ENCODE data around the gene VNN1. TPM values are rescaled to one million over a fixed set of nuclear protein-coding genes. Genes with fewer than 3 reads are reported as not detected.
"Not testable (repeated sequence)": the region's sequence is repeated elsewhere in the genome, so short reads cannot be mapped to it uniquely, and the experiment has no call there.

VNN1 gene
- total and polyA plus RNA-seq, 2 donors (not counting 3 experiments of a cell fraction or from before 2014, with no cell fraction given), result not detected

GRCh38 chr6:132683543-132683942 is 30.3 kb downstream of the VNN1 start:
- Histone ChIP-seq H3K4me2 (ENCODE audit: insufficient read depth, low read length) (no peak overlapping the region), H3K9me1 (replicated peaks; ENCODE audit: control insufficient read depth, extremely low read depth, insufficient read depth, low read length) (no peaks in the 10 kb centered on the region), H4K20me1 (replicated peaks; ENCODE audit: control insufficient read depth, extremely low read depth, insufficient read depth, low read length) (no peaks in the 10 kb centered on the region), H2AFZ (ENCODE audit: low read depth, low read length) (no peak overlapping the region), H3K79me2 (ENCODE audit: control insufficient read depth, insufficient read depth, low read length) (no peaks in the 10 kb centered on the region), H3K36me3 (ENCODE audit: control insufficient read depth in 2 of 2, extremely low read depth in 1 of 2, insufficient read depth in 2 of 2, low read length in 2 of 2) (no peaks in the 10 kb centered on the region), H3K27me3 (ENCODE audit: control insufficient read depth in 2 of 2, insufficient read depth in 2 of 2, low read length in 2 of 2) (peaks cover 0 to 5% of the 10 kb centered on the region in 2 experiments), H3K27ac (ENCODE audit: insufficient read depth, low read depth, low read length) (no peak overlapping the region), H3K9ac (replicated peaks; ENCODE audit: extremely low read depth, insufficient read depth, low read length) (no peak overlapping the region), H3K9me3 (replicated peaks; ENCODE audit: control insufficient read depth, insufficient read depth, low read length) (no peaks in the 10 kb centered on the region), H3K4me3 (replicated peaks in 1 of 3; ENCODE audit: insufficient read depth in 1 of 3, low read depth in 1 of 3, low read length in 3 of 3) (no peak overlapping the region), H3K4me1 (ENCODE audit: control insufficient read depth, extremely low read depth, insufficient read depth, low read length) (no peaks in the 10 kb centered on the region)
- no peak for DNase-seq (ENCODE audit: low read depth, low spot score)
- ChIA-PET POLR2A (no interaction called here), CTCF (no interaction called here)
- no peak for TF ChIP-seq MAX (IDR thresholded peaks at IDR 0.05; ENCODE audit: insufficient read depth, insufficient read length)
- TF ChIP-seq POLR2A (IDR thresholded peaks at IDR 0.05; ENCODE audit: low read depth, low read length), result no peak
- no peak for TF ChIP-seq JUN (IDR thresholded peaks at IDR 0.05; ENCODE audit: borderline replicate concordance, insufficient read depth, insufficient read length, low read depth)
- no peak for TF ChIP-seq EZH2 (IDR thresholded peaks at IDR 0.05; ENCODE audit: borderline replicate concordance, low read depth, low read length, severe bottlenecking)
- TF ChIP-seq CTCF (IDR thresholded peaks at IDR 0.05; ENCODE audit: extremely low read depth in 1 of 2, insufficient read depth in 1 of 2, low read depth in 1 of 2, low read length in 2 of 2), result no peak
- no peak for TF ChIP-seq GATA2 (IDR thresholded peaks at IDR 0.05; ENCODE audit: insufficient read depth, insufficient read length, low read depth, low read length)
- no peak for FAIRE-seq
- dilution Hi-C loops (cut with MboI; ENCODE audit: extremely low pct_ligation_motif_present, low sequenced_read_pairs), result no loop called here
- no TSS peak for BruUV-seq (replicated peaks)
- intact Hi-C loops (cut with micrococcal nuclease), result loop anchor here (1.0 kb wide), 1 partner anchor 39 kb away; no protein-coding TSS in a partner anchor

- BruUV-seq (replicated peaks); H2AFZ ChIP-seq (ENCODE audit: low read depth, low read length); H3K4me1 ChIP-seq (ENCODE audit: control insufficient read depth, extremely low read depth, insufficient read depth, low read length); H3K27ac ChIP-seq (ENCODE audit: insufficient read depth, low read depth, low read length); H3K9me3 ChIP-seq (replicated peaks; ENCODE audit: control insufficient read depth, insufficient read depth, low read length); POLR2A ChIA-PET; H3K9ac ChIP-seq (replicated peaks; ENCODE audit: extremely low read depth, insufficient read depth, low read length); intact Hi-C loops (cut with micrococcal nuclease); H3K4me2 ChIP-seq (ENCODE audit: insufficient read depth, low read length); dilution Hi-C loops (cut with MboI; ENCODE audit: extremely low pct_ligation_motif_present, low sequenced_read_pairs); H4K20me1 ChIP-seq (replicated peaks; ENCODE audit: control insufficient read depth, extremely low read depth, insufficient read depth, low read length); H3K4me3 ChIP-seq (replicated peaks in 1 of 3; ENCODE audit: insufficient read depth in 1 of 3, low read depth in 1 of 3, low read length in 3 of 3); H3K36me3 ChIP-seq (ENCODE audit: control insufficient read depth in 2 of 2, extremely low read depth in 1 of 2, insufficient read depth in 2 of 2, low read length in 2 of 2); H3K79me2 ChIP-seq (ENCODE audit: control insufficient read depth, insufficient read depth, low read length); DNase-seq (ENCODE audit: low read depth, low spot score); H3K27me3 ChIP-seq (ENCODE audit: control insufficient read depth in 2 of 2, insufficient read depth in 2 of 2, low read length in 2 of 2); FAIRE-seq; H3K9me1 ChIP-seq (replicated peaks; ENCODE audit: control insufficient read depth, extremely low read depth, insufficient read depth, low read length): not testable (repeated sequence)
- CTCF ChIA-PET, result interaction anchor here (1.2 kb wide), 1 partner anchor 9 kb away, joined by 3 read pairs; no protein-coding TSS in a partner anchor
Observed at GRCh38 chr6:132679094-132679493, 34.8 kb downstream of the VNN1 start.

Measured in endothelial cell of umbilical vein (primary cell).